ENCODE data around the gene DAND5.

The DAND5 gene

DNA sequence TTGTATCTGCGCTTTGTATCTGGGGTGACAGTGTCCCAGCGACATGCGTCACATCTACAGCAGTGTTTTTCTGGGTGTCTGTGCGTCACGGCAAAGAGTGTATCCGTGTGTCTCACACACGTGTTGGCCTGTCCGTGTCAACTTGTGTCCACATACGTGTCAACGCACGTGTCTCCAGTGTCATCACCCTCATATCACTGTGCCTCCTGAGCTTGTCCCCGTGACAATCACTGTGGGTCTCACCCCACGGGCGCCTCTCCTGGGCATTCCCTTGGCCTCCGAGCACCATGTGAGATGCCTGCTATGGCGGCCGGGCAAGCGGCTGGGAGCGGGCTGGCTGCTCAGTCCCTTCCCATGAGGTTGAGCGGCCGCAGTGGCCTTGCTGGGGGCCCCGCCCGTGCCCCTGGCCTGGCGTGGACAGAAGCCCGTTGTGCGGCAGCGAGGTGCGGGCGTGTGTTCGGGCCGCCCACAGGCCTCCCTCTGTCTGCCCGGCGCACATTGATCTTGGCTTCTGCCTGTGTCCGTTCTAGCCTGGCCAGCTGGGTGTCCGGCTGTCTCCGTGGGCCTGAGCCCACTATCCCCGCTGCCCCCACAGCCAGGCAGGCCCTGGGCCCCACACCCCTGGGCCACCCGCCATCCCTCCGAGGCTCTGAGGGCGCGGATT, 32.3 kb downstream of the DAND5 start:
- Histone ChIP-seq H2AFZ (ENCODE audit: low read depth) (no peak overlapping the region), H3K27ac (no peak overlapping the region), H3K4me2 (no peak overlapping the region), H3K4me3 (IDR thresholded peaks at IDR 0.05; ENCODE audit: insufficient read depth, low read depth, low read length) (no peak overlapping the region), H3K36me3 (ENCODE audit: insufficient read depth) (no peaks in the 10 kb centered on the region), H3K79me2 (ENCODE audit: insufficient read depth, low read depth) (no peaks in the 10 kb centered on the region), H3K4me1 (ENCODE audit: low read depth, poor library complexity, severe bottlenecking) (no peaks in the 10 kb centered on the region), H3K27me3 (ENCODE audit: insufficient read depth, low read depth) (peaks cover 84% of the 10 kb centered on the region), H4K20me1 (ENCODE audit: insufficient read depth) (no peaks in the 10 kb centered on the region), H3K9ac (no peak overlapping the region)
- TF ChIP-seq, protein P1, sequence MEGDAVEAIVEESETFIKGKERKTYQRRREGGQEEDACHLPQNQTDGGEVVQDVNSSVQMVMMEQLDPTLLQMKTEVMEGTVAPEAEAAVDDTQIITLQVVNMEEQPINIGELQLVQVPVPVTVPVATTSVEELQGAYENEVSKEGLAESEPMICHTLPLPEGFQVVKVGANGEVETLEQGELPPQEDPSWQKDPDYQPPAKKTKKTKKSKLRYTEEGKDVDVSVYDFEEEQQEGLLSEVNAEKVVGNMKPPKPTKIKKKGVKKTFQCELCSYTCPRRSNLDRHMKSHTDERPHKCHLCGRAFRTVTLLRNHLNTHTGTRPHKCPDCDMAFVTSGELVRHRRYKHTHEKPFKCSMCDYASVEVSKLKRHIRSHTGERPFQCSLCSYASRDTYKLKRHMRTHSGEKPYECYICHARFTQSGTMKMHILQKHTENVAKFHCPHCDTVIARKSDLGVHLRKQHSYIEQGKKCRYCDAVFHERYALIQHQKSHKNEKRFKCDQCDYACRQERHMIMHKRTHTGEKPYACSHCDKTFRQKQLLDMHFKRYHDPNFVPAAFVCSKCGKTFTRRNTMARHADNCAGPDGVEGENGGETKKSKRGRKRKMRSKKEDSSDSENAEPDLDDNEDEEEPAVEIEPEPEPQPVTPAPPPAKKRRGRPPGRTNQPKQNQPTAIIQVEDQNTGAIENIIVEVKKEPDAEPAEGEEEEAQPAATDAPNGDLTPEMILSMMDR (conservative IDR thresholded peaks at IDR 0.05; ENCODE audit: low read depth, low read length): no peak

DNA sequence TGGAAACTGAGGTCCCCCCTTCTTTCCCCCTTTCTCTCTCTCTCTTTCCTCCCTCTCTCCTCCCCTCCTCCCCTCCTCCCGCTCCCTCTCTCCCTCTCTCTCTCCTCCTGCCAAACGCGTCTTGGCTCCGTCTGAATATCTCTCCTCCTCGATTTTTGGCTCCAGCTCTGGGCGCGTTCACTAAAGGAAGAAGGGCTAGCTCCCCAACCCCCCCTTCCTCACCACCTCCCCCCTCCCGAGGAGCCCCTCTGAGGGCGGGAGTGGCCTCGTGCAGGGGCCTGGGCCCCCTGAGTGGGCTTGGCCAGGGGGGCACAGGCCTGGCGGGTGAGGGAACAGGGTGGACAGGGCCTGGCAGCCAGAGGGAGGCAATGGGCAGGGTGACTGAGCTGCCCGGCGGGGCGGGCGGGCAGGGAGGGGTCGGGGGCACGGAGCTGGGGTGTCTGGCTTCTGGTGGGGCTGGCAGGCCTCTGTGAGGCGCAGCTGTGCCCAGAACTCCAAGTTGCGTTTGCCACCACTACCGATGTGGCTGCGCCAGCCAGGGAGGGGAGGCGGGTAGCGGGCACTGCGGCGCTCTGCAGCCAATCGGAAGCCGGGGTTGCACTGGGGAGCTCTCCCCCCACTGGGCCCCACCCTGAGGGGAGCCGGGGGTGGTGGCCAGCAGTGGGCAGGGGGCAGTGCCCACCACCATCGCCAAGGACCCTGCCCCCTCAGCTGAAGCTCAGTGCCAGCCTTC, 33.0 kb downstream of the DAND5 start:
- Histone ChIP-seq H3K4me2 (no peak overlapping the region), H2AFZ (ENCODE audit: low read depth) (no peak overlapping the region)

DNA sequence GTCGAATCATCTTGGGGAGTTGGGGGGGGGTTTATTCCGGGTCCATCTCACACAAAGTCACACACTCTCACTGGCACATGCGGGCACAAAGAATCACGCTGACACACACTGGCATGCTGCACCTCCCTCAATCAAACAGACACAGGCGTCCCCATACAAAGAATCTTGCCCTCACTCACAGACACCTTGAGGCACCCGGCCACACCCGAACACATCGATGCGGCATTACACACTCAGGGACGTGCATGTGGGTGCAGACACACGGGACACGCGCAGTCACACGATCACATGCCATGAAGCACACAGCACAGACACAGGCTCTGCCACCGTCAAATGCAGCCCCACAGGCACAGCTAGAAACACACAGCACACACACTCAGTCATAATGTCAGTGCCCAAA, 33.7 kb downstream of the DAND5 start:
- TF ChIP-seq, protein P1 (conservative IDR thresholded peaks at IDR 0.05; ENCODE audit: low read depth, low read length): no peak
- Histone ChIP-seq H3K27ac (no peak overlapping the region), H2AFZ (ENCODE audit: low read depth) (no peak overlapping the region), H3K9ac (no peak overlapping the region), H3K79me2 (ENCODE audit: insufficient read depth, low read depth) (no peaks in the 10 kb centered on the region), H3K27me3 (ENCODE audit: insufficient read depth, low read depth) (peaks cover 84% of the 10 kb centered on the region), H4K20me1 (ENCODE audit: insufficient read depth) (no peaks in the 10 kb centered on the region), H3K36me3 (ENCODE audit: insufficient read depth) (no peaks in the 10 kb centered on the region), H3K4me1 (ENCODE audit: low read depth, poor library complexity, severe bottlenecking) (no peaks in the 10 kb centered on the region), H3K4me3 (IDR thresholded peaks at IDR 0.05; ENCODE audit: insufficient read depth, low read depth, low read length) (no peak overlapping the region), H3K4me2 (no peak overlapping the region)

More for the DNA sequence above, 33.0 kb downstream of the DAND5 start:
- no peaks in the 10 kb centered on the region for H3K79me2 ChIP-seq (ENCODE audit: insufficient read depth, low read depth)
- H3K9ac ChIP-seq: no peak overlapping the region
- no peak overlapping the region for H3K27ac ChIP-seq
- peaks cover 84% of the 10 kb centered on the region for H3K27me3 ChIP-seq (ENCODE audit: insufficient read depth, low read depth)
- H3K4me3 ChIP-seq (IDR thresholded peaks at IDR 0.05; ENCODE audit: insufficient read depth, low read depth, low read length): no peak overlapping the region
- no peaks in the 10 kb centered on the region for H3K36me3 ChIP-seq (ENCODE audit: insufficient read depth)
- TF ChIP-seq, protein P1 (conservative IDR thresholded peaks at IDR 0.05; ENCODE audit: low read depth, low read length): no peak
- no peaks in the 10 kb centered on the region for H3K4me1 ChIP-seq (ENCODE audit: low read depth, poor library complexity, severe bottlenecking)
- no peaks in the 10 kb centered on the region for H4K20me1 ChIP-seq (ENCODE audit: insufficient read depth)

DNA sequence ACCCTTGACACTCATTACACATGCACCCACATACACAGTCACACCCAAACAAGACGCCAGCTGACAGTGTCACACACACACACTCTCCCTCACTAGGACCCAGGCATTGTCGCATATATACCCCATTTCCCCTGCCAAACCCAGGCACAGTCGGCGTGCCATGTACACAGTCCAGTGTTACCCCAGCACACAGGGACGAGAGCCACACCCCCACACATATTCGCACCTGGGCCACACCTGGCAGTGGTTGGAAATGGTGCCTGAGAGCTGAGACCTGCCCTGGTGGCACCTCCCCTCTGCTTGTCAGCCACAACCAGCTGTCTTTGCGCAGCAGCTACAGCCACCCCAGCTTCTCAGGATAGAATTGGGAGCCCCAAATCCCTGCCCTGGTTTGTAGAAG, 34.9 kb downstream of the DAND5 start:
- Histone ChIP-seq H3K9ac (no peak overlapping the region), H3K27ac (no peak overlapping the region), H3K79me2 (ENCODE audit: insufficient read depth, low read depth) (no peaks in the 10 kb centered on the region), H3K4me3 (IDR thresholded peaks at IDR 0.05; ENCODE audit: insufficient read depth, low read depth, low read length) (no peak overlapping the region), H3K27me3 (ENCODE audit: insufficient read depth, low read depth) (peaks cover 85% of the 10 kb centered on the region), H2AFZ (ENCODE audit: low read depth) (no peak overlapping the region), H3K4me1 (ENCODE audit: low read depth, poor library complexity, severe bottlenecking) (no peaks in the 10 kb centered on the region), H4K20me1 (ENCODE audit: insufficient read depth) (no peaks in the 10 kb centered on the region), H3K4me2 (no peak overlapping the region), H3K36me3 (ENCODE audit: insufficient read depth) (no peaks in the 10 kb centered on the region)
- TF ChIP-seq, protein P1 (conservative IDR thresholded peaks at IDR 0.05; ENCODE audit: low read depth, low read length): no peak

Data from KMS-11 (cell line).